Erythroblast (primary cell): Measurements from ENCODE around the gene TIMM17A.

Experiments
- GATA1 ChIP-seq: IDR thresholded peaks from 2 replicates; pipeline ENCODE4 v1.6.1; 2011; ENCODE audit warnings: low read depth, mild to moderate bottlenecking, control low read depth, low read length, moderate library complexity
- POLR2A ChIP-seq: IDR thresholded peaks from 2 replicates; pipeline ENCODE4 v1.6.1; 2011; ENCODE audit warnings: mild to moderate bottlenecking, low read length

- no peak for TF ChIP-seq POLR2A
- TF ChIP-seq GATA1, result no peak
These were observed 49.0 kb upstream of the TIMM17A start for GRCh38 chr1:201906336-201906735.
